GM21515 (cell line): ENCODE results near the gene IRF2.
A peak's percentile ranks its signal among the peaks of the same experiment; 100 is the strongest.
"Not testable (repeated sequence)": the region's sequence is repeated elsewhere in the genome, so short reads cannot be mapped to it uniquely, and the experiment has no call there.

Source experiments
- ATAC-seq: cut with Tn5 transposase; IDR thresholded peaks from one replicate; pipeline ENCODE4 v1.9.1; 2021; ENCODE audit not compliant: unreplicated experiment

Gene IRF2

GRCh38 chr4:184392748-184393559, 81.4 kb downstream of the IRF2 start:
- ATAC-seq, result no peak

GRCh38 chr4:184392316-184392715, 82.0 kb downstream of the IRF2 start:
- no peak for ATAC-seq

- no peak for ATAC-seq
Measured at GRCh38 chr4:184389978-184390900, 84.1 kb downstream of the IRF2 start.

GRCh38 chr4:184388106-184388505, 86.2 kb downstream of the IRF2 start:
- ATAC-seq, result no peak

GRCh38 chr4:184387351-184387750, 87.0 kb downstream of the IRF2 start:
- peak; percentile 35 for ATAC-seq

GRCh38 chr4:184386271-184386781, 88.0 kb downstream of the IRF2 start:
- no peak for ATAC-seq

- ATAC-seq, result no peak
Measured at GRCh38 chr4:184385705-184386141, 88.6 kb downstream of the IRF2 start.

- peak; percentile 13 for ATAC-seq
Measured at GRCh38 chr4:184384810-184385557, 89.4 kb downstream of the IRF2 start.

- peak; percentile 80 for ATAC-seq
Measured at GRCh38 chr4:184384056-184384809, 90.1 kb downstream of the IRF2 start.

- no peak for ATAC-seq
Measured at GRCh38 chr4:184383497-184384055, 90.8 kb downstream of the IRF2 start.

GRCh38 chr4:184382189-184382846, 92.0 kb downstream of the IRF2 start:
- ATAC-seq, result no peak

GRCh38 chr4:184380707-184381106, 93.6 kb downstream of the IRF2 start:
- ATAC-seq, result no peak

- ATAC-seq, result not testable (repeated sequence)
Measured at GRCh38 chr4:184380214-184380613, 94.1 kb downstream of the IRF2 start.

GRCh38 chr4:184376923-184377322, 97.4 kb downstream of the IRF2 start:
- ATAC-seq, result no peak

- ATAC-seq, result no peak
Measured at GRCh38 chr4:184376126-184376838, 98.1 kb downstream of the IRF2 start.

- not testable (repeated sequence) for ATAC-seq
Measured at GRCh38 chr4:184375623-184376022, 98.7 kb downstream of the IRF2 start.

- ATAC-seq, result no peak
Measured at GRCh38 chr4:184375027-184375426, 99.3 kb downstream of the IRF2 start.

- ATAC-seq, result no peak
Measured at GRCh38 chr4:184373886-184374405, 100.4 kb downstream of the IRF2 start.
